Right lobe of liver (tissue), 4 donors: ENCODE results near the gene ATE1.

ENCODE experiments used
- CTCF ChIP-seq, 4 donors: fragments of 200-600 bp in 3 of 4; fragments of 450-650 bp in 1 of 4; IDR thresholded peaks; one replicate each; pipeline versions ENCODE4 v1.5.1 to v1.8.0; 2016 to 2022; ENCODE audit warnings: antibody characterized with exemption in 4 of 4, mild to moderate bottlenecking in 2 of 4
- POLR2A ChIP-seq: fragments of 450-650 bp; IDR thresholded peaks from one replicate; pipeline ENCODE4 v1.6.1; 2017; ENCODE audit warnings: antibody characterized with exemption, mild to moderate bottlenecking
- donor health status: DM: no; HTN: no; CAD: no.
- donor health status: DM: no; HTN: no; CAD: no.
- donor health status: DM: no; HTN: yes; CAD: no.

GRCh38 chr10:121709675-121710073, 218.2 kb downstream of the ATE1 start:
- TF ChIP-seq CTCF (IDR thresholded peaks at IDR 0.05) (no peak), POLR2A (no peak)
